ENCODE measurements around the gene SP3.

DNA sequence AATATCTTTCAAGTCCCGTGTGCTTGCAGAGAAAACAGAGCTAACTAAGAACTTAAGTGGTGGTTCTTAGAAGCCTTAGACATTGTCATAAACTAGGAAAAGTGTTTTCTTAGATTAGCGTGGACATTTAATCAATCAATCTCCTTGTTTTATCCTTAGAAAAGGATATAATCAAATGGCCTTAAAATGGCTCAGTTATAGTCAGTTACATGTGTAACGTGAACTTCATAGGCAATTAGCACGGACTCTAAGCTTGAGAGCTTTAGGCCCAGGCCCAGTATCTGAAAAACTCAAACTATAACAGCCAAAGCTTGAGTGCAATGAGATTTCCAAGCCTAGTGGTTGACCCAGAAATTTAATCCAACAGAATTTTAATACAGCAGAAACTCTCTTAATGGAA is 43.5 kb upstream of the SP3 start:
- TF ChIP-seq, protein P1, sequence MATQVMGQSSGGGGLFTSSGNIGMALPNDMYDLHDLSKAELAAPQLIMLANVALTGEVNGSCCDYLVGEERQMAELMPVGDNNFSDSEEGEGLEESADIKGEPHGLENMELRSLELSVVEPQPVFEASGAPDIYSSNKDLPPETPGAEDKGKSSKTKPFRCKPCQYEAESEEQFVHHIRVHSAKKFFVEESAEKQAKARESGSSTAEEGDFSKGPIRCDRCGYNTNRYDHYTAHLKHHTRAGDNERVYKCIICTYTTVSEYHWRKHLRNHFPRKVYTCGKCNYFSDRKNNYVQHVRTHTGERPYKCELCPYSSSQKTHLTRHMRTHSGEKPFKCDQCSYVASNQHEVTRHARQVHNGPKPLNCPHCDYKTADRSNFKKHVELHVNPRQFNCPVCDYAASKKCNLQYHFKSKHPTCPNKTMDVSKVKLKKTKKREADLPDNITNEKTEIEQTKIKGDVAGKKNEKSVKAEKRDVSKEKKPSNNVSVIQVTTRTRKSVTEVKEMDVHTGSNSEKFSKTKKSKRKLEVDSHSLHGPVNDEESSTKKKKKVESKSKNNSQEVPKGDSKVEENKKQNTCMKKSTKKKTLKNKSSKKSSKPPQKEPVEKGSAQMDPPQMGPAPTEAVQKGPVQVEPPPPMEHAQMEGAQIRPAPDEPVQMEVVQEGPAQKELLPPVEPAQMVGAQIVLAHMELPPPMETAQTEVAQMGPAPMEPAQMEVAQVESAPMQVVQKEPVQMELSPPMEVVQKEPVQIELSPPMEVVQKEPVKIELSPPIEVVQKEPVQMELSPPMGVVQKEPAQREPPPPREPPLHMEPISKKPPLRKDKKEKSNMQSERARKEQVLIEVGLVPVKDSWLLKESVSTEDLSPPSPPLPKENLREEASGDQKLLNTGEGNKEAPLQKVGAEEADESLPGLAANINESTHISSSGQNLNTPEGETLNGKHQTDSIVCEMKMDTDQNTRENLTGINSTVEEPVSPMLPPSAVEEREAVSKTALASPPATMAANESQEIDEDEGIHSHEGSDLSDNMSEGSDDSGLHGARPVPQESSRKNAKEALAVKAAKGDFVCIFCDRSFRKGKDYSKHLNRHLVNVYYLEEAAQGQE (IDR thresholded peaks at IDR 0.05; ENCODE audit: unreplicated experiment), result no peak
- TF ChIP-seq, protein P2, sequence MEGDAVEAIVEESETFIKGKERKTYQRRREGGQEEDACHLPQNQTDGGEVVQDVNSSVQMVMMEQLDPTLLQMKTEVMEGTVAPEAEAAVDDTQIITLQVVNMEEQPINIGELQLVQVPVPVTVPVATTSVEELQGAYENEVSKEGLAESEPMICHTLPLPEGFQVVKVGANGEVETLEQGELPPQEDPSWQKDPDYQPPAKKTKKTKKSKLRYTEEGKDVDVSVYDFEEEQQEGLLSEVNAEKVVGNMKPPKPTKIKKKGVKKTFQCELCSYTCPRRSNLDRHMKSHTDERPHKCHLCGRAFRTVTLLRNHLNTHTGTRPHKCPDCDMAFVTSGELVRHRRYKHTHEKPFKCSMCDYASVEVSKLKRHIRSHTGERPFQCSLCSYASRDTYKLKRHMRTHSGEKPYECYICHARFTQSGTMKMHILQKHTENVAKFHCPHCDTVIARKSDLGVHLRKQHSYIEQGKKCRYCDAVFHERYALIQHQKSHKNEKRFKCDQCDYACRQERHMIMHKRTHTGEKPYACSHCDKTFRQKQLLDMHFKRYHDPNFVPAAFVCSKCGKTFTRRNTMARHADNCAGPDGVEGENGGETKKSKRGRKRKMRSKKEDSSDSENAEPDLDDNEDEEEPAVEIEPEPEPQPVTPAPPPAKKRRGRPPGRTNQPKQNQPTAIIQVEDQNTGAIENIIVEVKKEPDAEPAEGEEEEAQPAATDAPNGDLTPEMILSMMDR (conservative IDR thresholded peaks at IDR 0.05; ENCODE audit: low read depth in 2 of 2), result no peak
- no peak for TF ChIP-seq JUNB (IDR thresholded peaks at IDR 0.05; ENCODE audit: unreplicated experiment)
- no peak for TF ChIP-seq EZH2phosphoT487 (IDR thresholded peaks at IDR 0.05; ENCODE audit: unreplicated experiment)
- TF ChIP-seq CREB1 (CRISPR knock-in tag; IDR thresholded peaks at IDR 0.05; ENCODE audit: low read depth), result no peak
- TF ChIP-seq POLR2AphosphoS5 (IDR thresholded peaks at IDR 0.05; ENCODE audit: low read depth), result no peak
- no peak for TF ChIP-seq EZH2 (IDR thresholded peaks at IDR 0.05; ENCODE audit: low read depth, unreplicated experiment)
- TF ChIP-seq NANOG (IDR thresholded peaks at IDR 0.05; ENCODE audit: borderline replicate concordance), result no peak
- TF ChIP-seq, protein P3, sequence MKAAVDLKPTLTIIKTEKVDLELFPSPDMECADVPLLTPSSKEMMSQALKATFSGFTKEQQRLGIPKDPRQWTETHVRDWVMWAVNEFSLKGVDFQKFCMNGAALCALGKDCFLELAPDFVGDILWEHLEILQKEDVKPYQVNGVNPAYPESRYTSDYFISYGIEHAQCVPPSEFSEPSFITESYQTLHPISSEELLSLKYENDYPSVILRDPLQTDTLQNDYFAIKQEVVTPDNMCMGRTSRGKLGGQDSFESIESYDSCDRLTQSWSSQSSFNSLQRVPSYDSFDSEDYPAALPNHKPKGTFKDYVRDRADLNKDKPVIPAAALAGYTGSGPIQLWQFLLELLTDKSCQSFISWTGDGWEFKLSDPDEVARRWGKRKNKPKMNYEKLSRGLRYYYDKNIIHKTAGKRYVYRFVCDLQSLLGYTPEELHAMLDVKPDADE (IDR thresholded peaks at IDR 0.05), result no peak
- no peak for TF ChIP-seq ZNF114 (CRISPR knock-in tag; IDR thresholded peaks at IDR 0.05)

Data from GM23338 (cell line).